HepG2 (cell line): ENCODE measurements around the gene NFILZ. TPM values are rescaled to one million over a fixed set of nuclear protein-coding genes. Genes with fewer than 3 reads are reported as not detected.

ENCODE experiments used
- ATAC-seq: fragments of 200-7000 bp; cut with Tn5 transposase; 3 replicates; pipeline ENCODE4 v1.9.1; 2020; ENCODE audit warnings: mild to moderate bottlenecking, moderate library complexity
- BruUV-seq: library from RNA; stranded (reverse); fragments of 400-500 nt; replicated peaks from 2 replicates; lab custom pipeline; 2021; lab: Mats Ljungman, UMichigan
- CTCF ChIA-PET: fragments of 300-600 bp; formaldehyde crosslinking; extraction: SDS; loops from one replicate; lab custom pipeline; 2021; ENCODE audit warnings: low total read pairs, inconsistent platforms, low intra/inter-chr PET ratio; lab: Yijun Ruan, JAX
- POLR2A ChIA-PET: fragments of 350-600 bp; sonication (Branson Sonifier 250); formaldehyde crosslinking; loops from one replicate; lab custom pipeline; 2020; ENCODE audit warnings: antibody characterized with exemption, inconsistent platforms; lab: Yijun Ruan, JAX
- DNase-seq: peaks from one replicate; pipeline ENCODE4 v3.0.0-alpha.2; 2015; ENCODE audit warnings: low spot score
- FAIRE-seq: peaks from 3 replicates; lab custom pipeline; 2011; peaks lifted over from hg19 to GRCh38; lab: Jason Lieb, UNC
- H2AFZ ChIP-seq: one replicate; pipeline ENCODE4 v1.6.1; 2011; ENCODE audit warnings: low read length, inconsistent platforms
- H3K27ac ChIP-seq: fragments of 300-600 bp; 3 replicates; pipeline ENCODE4 v1.8.0; 2011; ENCODE audit warnings: mixed run types, mild to moderate bottlenecking, mixed read lengths, low read length, inconsistent platforms; ENCODE audit not compliant: insufficient read depth; ENCODE audit errors: extremely low read length
- H3K27me3 ChIP-seq, 2 experiments: fragments of 200-600 bp in 1 of 2; 2 replicates in 1 of 2; 3 replicates in 1 of 2; pipeline versions ENCODE4 v1.6.0 to v1.8.0; 2011; ENCODE audit warnings: low read length in 2 of 2, mild to moderate bottlenecking in 2 of 2, moderate library complexity in 2 of 2, inconsistent platforms in 1 of 2; ENCODE audit not compliant: insufficient read depth in 2 of 2, control insufficient read depth in 1 of 2
- H3K36me3 ChIP-seq, 2 experiments: fragments of 200-600 bp in 1 of 2; replicated peaks in 1 of 2; 2 replicates in 1 of 2; 3 replicates in 1 of 2; pipeline versions ENCODE4 v1.5.1 to v1.8.0; 2011; ENCODE audit warnings: low read length in 2 of 2, inconsistent platforms in 1 of 2; ENCODE audit not compliant: insufficient read depth in 2 of 2, control insufficient read depth in 1 of 2
- H3K4me1 ChIP-seq: 2 replicates; pipeline ENCODE4 v1.5.1; 2012; ENCODE audit warnings: low read length, inconsistent platforms; ENCODE audit not compliant: insufficient read depth
- H3K4me2 ChIP-seq: 2 replicates; pipeline ENCODE4 v1.6.0; 2011; ENCODE audit warnings: low read depth, low read length, inconsistent platforms
- H3K4me3 ChIP-seq, 3 experiments: fragments of 200-600 bp in 1 of 3; sonication (generic), shearing (Covaris generic) in 1 of 3; replicated peaks in 1 of 3; 2 replicates each; pipeline ENCODE4 v1.5.1; 2011 to 2016; ENCODE audit warnings: low read length in 3 of 3, inconsistent platforms in 2 of 3, low read depth in 2 of 3, mild to moderate bottlenecking in 2 of 3, control low read depth in 1 of 3, mixed read lengths in 1 of 3; ENCODE audit not compliant: insufficient read depth in 1 of 3
- H3K79me2 ChIP-seq: one replicate; pipeline ENCODE4 v1.6.1; 2011; ENCODE audit warnings: low read length, inconsistent platforms; ENCODE audit not compliant: insufficient read depth
- H3K9ac ChIP-seq: 2 replicates; pipeline ENCODE4 v1.6.0; 2011; ENCODE audit warnings: mild to moderate bottlenecking, low read depth, low read length, inconsistent platforms; ENCODE audit not compliant: insufficient read depth
- H3K9me3 ChIP-seq: 2 replicates; pipeline ENCODE4 v1.5.1; 2012; ENCODE audit warnings: mild to moderate bottlenecking, low read length
- H4K20me1 ChIP-seq: 2 replicates; pipeline ENCODE4 v1.6.0; 2011; ENCODE audit warnings: inconsistent platforms, mild to moderate bottlenecking, low read length, moderate library complexity; ENCODE audit not compliant: insufficient read depth
- ATAD3A ChIP-seq: sonication (generic); formaldehyde crosslinking; IDR thresholded peaks from 2 replicates; pipeline ENCODE4 v1.4.0; 2020; ENCODE audit warnings: missing genetic modification reagents
- CC2D1A ChIP-seq: sonication (generic); formaldehyde crosslinking; IDR thresholded peaks from 2 replicates; pipeline ENCODE4 v1.8.1; 2023; ENCODE audit warnings: mild to moderate bottlenecking, missing genetic modification reagents
- CHCHD3 ChIP-seq: sonication (generic); formaldehyde crosslinking; IDR thresholded peaks from 2 replicates; pipeline ENCODE4 v1.8.0; 2022; ENCODE audit warnings: mild to moderate bottlenecking, missing genetic modification reagents, moderate library complexity
- CREM ChIP-seq, 2 experiments: sonication (generic) in 1 of 2; formaldehyde crosslinking in 1 of 2; IDR thresholded peaks; 2 replicates each; pipeline versions ENCODE4 v1.4.0 to v1.6.1; 2016 to 2020; ENCODE audit warnings: antibody characterized with exemption in 1 of 2, mild to moderate bottlenecking in 1 of 2, missing genetic modification reagents in 1 of 2
- KDM1A ChIP-seq: IDR thresholded peaks from 2 replicates; pipeline ENCODE4 v1.6.1; 2016; ENCODE audit warnings: missing compliant biosample characterization
- MXD4 ChIP-seq: IDR thresholded peaks from 2 replicates; pipeline ENCODE4 v1.6.1; 2016; ENCODE audit warnings: mild to moderate bottlenecking, missing biosample characterization, missing genetic modification reagents
- TCF7 ChIP-seq: sonication (generic); IDR thresholded peaks from 2 replicates; pipeline ENCODE4 v1.6.1; 2016; ENCODE audit warnings: antibody characterized with exemption, low read depth
- TOPORS ChIP-seq: sonication (generic); formaldehyde crosslinking; IDR thresholded peaks from 2 replicates; pipeline ENCODE4 v1.8.0; 2023; ENCODE audit warnings: mild to moderate bottlenecking, missing genetic modification reagents
- ZIK1 ChIP-seq: sonication (generic); formaldehyde crosslinking; IDR thresholded peaks from 2 replicates; pipeline ENCODE4 v1.5.0; 2020; ENCODE audit warnings: mild to moderate bottlenecking, low read depth, missing genetic modification reagents, borderline replicate concordance
- ZNF205 ChIP-seq: IDR thresholded peaks from 2 replicates; pipeline ENCODE4 v1.6.1; 2018; ENCODE audit warnings: missing biosample characterization, missing genetic modification reagents
- ZNF605 ChIP-seq: sonication (generic); formaldehyde crosslinking; IDR thresholded peaks from 2 replicates; pipeline ENCODE4 v1.8.0; 2022; ENCODE audit warnings: mild to moderate bottlenecking, missing genetic modification reagents
- WGBS: methylation state at CpG from one replicate; pipeline ENCODE4 v1.1.6; 2017; ENCODE audit warnings: low lambda C conversion rate; 5-methylcytosine and 5-hydroxymethylcytosine counted together
- in situ Hi-C: cut with HindIII; loops from 2 replicates; pipeline ENCODE4 v1.10.0; 2017; ENCODE audit warnings: low pct_unique_long_range_greater_than_20kb; ENCODE audit not compliant: extremely low pct_ligation_motif_present
- intact Hi-C: fragments of 100-400 bp; cut with micrococcal nuclease; formaldehyde crosslinking; loops from one replicate; pipeline ENCODE4 v1.10.0; 2022; ENCODE audit not compliant: unreplicated experiment
- polyA plus RNA-seq, 8 experiments: library from polyadenylated mRNA; depleted of rRNA in 3 of 8; stranded (reverse) in 7 of 8; unstranded in 1 of 8; fragments of >200 nt; fragmentation: Illumina TruSeq in 4 of 8; extraction: Trizol in 4 of 8; gene quantifications; 2 replicates each; pipeline versions ENCODE4 v1.2.1 to v1.2.3, GENCODE V29; 2011 to 2016; ENCODE audit warnings: low read depth in 4 of 8, missing spikeins in 1 of 8, mixed read lengths in 1 of 8; ENCODE audit not compliant: insufficient read depth in 1 of 8
- total RNA-seq, 5 experiments: library from RNA; depleted of rRNA; stranded (reverse); fragments of >200 nt; fragmentation: Illumina TruSeq; extraction: Trizol; gene quantifications; 2 replicates each; pipeline ENCODE4 v1.2.3, GENCODE V29; 2016; ENCODE audit warnings: low read depth in 1 of 5
- TF ChIP-seq, protein P1 (sequence below): sonication (generic); formaldehyde crosslinking; IDR thresholded peaks from 2 replicates; pipeline ENCODE4 v1.4.0; 2020; ENCODE audit warnings: mild to moderate bottlenecking, low read depth, missing genetic modification reagents
- TF ChIP-seq, protein P2 (sequence below), 2 experiments: sonication (generic) in 1 of 2; formaldehyde crosslinking in 1 of 2; IDR thresholded peaks; 2 replicates each; pipeline versions ENCODE4 v1.4.0 to v1.6.1; 2018 to 2020; ENCODE audit warnings: missing genetic modification reagents in 2 of 2, borderline replicate concordance in 1 of 2, low read depth in 1 of 2, mild to moderate bottlenecking in 1 of 2, missing biosample characterization in 1 of 2
- TF ChIP-seq, protein P3 (sequence below): sonication (generic); formaldehyde crosslinking; IDR thresholded peaks from 2 replicates; pipeline ENCODE4 v1.4.0; 2020; ENCODE audit warnings: missing genetic modification reagents
- TF ChIP-seq, protein P4 (sequence below): sonication (generic); formaldehyde crosslinking; IDR thresholded peaks from 2 replicates; pipeline ENCODE4 v1.4.0; 2020; ENCODE audit warnings: mild to moderate bottlenecking, missing genetic modification reagents

Gene NFILZ
- total and polyA plus RNA-seq, 2 of the 13 experiments (the other 11 are each of a cell fraction or from before 2014, with no cell fraction given) = not detected

DNA sequence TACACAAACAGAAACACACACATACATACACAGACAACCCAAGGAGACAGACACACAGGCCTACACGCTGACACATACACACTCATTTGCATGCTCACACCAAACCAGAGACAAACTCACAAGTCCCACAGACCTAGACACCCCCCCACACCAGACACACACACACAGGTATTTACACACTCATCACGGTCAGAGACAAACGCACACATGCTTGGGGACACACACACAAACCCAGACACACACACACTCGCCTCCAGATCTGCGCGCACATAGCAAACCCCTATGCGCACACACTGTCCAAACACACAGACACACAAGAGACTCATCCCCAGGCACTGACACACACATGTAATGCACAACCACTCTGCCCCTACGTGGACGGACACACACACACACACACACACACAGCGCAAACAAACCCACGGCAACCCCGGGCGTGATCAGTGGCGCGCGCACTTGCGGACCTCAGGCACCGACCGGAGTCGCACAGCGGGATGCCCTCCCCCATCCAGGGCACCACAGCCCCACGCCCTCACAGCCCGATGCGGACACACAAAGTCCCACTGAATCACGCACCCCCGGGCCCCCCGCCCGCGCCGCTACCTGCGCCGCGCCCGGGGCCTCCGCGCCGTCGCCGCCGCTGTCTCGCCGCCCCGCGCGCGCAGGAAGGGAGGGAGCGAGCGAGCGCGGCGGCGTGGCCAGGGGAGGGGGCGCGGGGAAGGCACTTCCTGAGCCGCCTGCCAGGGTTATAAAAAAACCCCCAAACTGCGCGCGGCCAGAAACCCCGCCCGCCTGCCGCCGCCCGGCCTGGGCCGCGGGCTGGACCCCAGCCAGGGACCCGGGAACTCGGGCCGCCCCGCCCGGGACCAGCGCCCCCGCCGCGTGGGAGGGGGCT, 20.1 kb upstream of the NFILZ start, which contains the start of gene ADAMTS10:
Gene ADAMTS10, minus strand, starts transcription at position 675 of the 895 bp plus-strand sequence. CDS start 5,005 bp downstream, outside the sequence.
- peak within 1 kb of the TSS; percentile 67 for H3K9ac ChIP-seq
- FAIRE-seq = no peak
- DNase-seq = no peak
- BruUV-seq = no TSS peak
- ChIA-PET POLR2A (no interaction called here), CTCF (no interaction called here)
- peaks cover 15% of the 10 kb centered on the region for H3K4me1 ChIP-seq
- H4K20me1 ChIP-seq = no peaks in the 10 kb centered on the region
- peak within 1 kb of the TSS; percentile 55 to 75 (median 72) for H3K4me3 ChIP-seq
- in situ Hi-C loops (no loop called here), intact Hi-C loops (no loop called here)
- peak within 1 kb of the TSS; percentile 92 for H3K4me2 ChIP-seq
- H3K9me3 ChIP-seq = no peaks in the 10 kb centered on the region
- no peak within 1 kb of the TSS for H2AFZ ChIP-seq
- no peak; the same call in 1 of the 3 replicates for ATAC-seq
- H3K27me3 ChIP-seq = peaks cover 0 to 7% of the 10 kb centered on the region in 2 experiments; a peak in 2 of 5 replicates
- no peaks in the 10 kb centered on the region for H3K36me3 ChIP-seq
- WGBS = 1% methylated on average over 29 of the region's 74 CpGs
- H3K27ac ChIP-seq = no peak within 1 kb of the TSS
- no peaks in the 10 kb centered on the region for H3K79me2 ChIP-seq
- TF ChIP-seq ATAD3A (CRISPR knock-in tag) (no peak), CHCHD3 (CRISPR knock-in tag) (no peak), ZIK1 (CRISPR knock-in tag) (0 out of 2 replicates have a peak, but pooled peaks have one; percentile 25), KDM1A (no peak), CREM (IDR thresholded peaks at IDR 0.05) (no peak), CREM (CRISPR knock-in tag; IDR thresholded peaks at IDR 0.05) (no peak), TOPORS (CRISPR knock-in tag) (0 out of 2 replicates have a peak, but pooled peaks have one; percentile 35), TCF7 (no peak), ZNF205 (no peak), ZNF605 (CRISPR knock-in tag) (no peak), MXD4 (CRISPR knock-in tag) (no peak), CC2D1A (CRISPR knock-in tag) (no peak)
- TF ChIP-seq, protein P1, sequence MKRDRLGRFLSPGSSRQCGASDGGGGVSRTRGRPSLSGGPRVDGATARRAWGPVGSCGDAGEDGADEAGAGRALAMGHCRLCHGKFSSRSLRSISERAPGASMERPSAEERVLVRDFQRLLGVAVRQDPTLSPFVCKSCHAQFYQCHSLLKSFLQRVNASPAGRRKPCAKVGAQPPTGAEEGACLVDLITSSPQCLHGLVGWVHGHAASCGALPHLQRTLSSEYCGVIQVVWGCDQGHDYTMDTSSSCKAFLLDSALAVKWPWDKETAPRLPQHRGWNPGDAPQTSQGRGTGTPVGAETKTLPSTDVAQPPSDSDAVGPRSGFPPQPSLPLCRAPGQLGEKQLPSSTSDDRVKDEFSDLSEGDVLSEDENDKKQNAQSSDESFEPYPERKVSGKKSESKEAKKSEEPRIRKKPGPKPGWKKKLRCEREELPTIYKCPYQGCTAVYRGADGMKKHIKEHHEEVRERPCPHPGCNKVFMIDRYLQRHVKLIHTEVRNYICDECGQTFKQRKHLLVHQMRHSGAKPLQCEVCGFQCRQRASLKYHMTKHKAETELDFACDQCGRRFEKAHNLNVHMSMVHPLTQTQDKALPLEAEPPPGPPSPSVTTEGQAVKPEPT (CRISPR knock-in tag) = no peak
- TF ChIP-seq, protein P2, sequence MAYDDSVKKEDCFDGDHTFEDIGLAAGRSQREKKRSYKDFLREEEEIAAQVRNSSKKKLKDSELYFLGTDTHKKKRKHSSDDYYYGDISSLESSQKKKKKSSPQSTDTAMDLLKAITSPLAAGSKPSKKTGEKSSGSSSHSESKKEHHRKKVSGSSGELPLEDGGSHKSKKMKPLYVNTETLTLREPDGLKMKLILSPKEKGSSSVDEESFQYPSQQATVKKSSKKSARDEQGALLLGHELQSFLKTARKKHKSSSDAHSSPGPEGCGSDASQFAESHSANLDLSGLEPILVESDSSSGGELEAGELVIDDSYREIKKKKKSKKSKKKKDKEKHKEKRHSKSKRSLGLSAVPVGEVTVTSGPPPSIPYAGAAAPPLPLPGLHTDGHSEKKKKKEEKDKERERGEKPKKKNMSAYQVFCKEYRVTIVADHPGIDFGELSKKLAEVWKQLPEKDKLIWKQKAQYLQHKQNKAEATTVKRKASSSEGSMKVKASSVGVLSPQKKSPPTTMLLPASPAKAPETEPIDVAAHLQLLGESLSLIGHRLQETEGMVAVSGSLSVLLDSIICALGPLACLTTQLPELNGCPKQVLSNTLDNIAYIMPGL (CRISPR knock-in tag; IDR thresholded peaks at IDR 0.05; ENCODE audit: borderline replicate concordance in 1 of 2, low read depth in 1 of 2) = peak in 1 of 2 experiments; percentile 17; a peak in 1 of 4 replicates
- TF ChIP-seq, protein P3, sequence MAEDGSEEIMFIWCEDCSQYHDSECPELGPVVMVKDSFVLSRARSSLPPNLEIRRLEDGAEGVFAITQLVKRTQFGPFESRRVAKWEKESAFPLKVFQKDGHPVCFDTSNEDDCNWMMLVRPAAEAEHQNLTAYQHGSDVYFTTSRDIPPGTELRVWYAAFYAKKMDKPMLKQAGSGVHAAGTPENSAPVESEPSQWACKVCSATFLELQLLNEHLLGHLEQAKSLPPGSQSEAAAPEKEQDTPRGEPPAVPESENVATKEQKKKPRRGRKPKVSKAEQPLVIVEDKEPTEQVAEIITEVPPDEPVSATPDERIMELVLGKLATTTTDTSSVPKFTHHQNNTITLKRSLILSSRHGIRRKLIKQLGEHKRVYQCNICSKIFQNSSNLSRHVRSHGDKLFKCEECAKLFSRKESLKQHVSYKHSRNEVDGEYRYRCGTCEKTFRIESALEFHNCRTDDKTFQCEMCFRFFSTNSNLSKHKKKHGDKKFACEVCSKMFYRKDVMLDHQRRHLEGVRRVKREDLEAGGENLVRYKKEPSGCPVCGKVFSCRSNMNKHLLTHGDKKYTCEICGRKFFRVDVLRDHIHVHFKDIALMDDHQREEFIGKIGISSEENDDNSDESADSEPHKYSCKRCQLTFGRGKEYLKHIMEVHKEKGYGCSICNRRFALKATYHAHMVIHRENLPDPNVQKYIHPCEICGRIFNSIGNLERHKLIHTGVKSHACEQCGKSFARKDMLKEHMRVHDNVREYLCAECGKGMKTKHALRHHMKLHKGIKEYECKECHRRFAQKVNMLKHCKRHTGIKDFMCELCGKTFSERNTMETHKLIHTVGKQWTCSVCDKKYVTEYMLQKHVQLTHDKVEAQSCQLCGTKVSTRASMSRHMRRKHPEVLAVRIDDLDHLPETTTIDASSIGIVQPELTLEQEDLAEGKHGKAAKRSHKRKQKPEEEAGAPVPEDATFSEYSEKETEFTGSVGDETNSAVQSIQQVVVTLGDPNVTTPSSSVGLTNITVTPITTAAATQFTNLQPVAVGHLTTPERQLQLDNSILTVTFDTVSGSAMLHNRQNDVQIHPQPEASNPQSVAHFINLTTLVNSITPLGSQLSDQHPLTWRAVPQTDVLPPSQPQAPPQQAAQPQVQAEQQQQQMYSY (CRISPR knock-in tag) = no peak
- TF ChIP-seq, protein P4, sequence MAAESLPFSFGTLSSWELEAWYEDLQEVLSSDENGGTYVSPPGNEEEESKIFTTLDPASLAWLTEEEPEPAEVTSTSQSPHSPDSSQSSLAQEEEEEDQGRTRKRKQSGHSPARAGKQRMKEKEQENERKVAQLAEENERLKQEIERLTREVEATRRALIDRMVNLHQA (CRISPR knock-in tag) = no peak
